ENCODE results near the gene ZNF343.

Gene ZNF343

DNA sequence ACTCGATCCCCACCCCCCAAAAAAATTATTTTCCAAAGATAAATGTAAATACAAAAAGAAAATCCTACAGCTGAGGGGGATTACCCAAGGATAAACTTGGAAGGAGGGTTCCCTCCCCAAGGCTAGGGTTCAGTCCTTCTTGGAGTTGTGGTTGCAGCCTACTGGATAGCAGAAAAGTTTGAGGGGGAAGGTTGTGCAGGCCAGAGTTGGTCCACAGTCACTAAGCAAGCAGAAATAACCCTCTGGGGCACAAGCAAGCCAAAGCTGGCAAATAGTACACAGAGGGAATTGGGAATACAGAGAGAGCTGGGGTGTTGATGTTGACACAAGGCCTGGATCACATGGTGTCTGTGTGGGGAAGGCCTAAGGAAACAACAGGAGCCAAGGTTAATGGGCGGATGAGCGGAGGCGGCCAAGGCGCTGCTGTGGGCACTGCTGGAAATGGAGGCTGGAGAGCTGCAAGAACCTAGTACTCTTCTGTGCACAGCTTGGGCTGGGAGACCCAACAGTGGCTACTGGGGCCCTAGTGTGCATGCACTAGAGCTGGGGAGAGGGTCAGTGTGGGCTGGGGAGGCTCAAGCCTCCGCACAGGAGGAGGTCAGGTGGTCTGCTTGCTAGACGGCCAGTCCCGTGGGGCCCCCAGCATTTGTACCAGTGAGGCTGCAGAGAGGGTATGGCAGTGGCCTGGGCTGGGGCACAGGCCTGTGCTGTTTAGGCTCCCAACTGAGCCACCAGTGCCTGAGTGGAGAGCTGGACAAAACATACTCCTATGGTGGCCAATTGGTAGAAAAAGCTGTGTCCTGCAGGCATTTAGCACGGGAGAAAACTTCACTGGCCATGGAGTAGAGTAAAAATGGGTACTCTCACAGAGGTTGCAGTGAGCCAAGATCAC, 32.6 kb downstream of the ZNF343 start:
- H3K9me3 ChIP-seq: no peaks in the 10 kb centered on the region
- H3K36me3 ChIP-seq (replicated peaks): no peaks in the 10 kb centered on the region; the same call in 1 of the 2 replicates
- in situ Hi-C loops (cut with MboI; ENCODE audit: low sequenced_read_pairs): no loop called here
- no peak overlapping the region for H3K4me3 ChIP-seq
- DNase-seq (ENCODE audit: low spot score in 2 of 2): no peak
- H3K27me3 ChIP-seq (ENCODE audit: low read depth): no peaks in the 10 kb centered on the region
- H3K4me1 ChIP-seq: peaks cover 11% of the 10 kb centered on the region

DNA sequence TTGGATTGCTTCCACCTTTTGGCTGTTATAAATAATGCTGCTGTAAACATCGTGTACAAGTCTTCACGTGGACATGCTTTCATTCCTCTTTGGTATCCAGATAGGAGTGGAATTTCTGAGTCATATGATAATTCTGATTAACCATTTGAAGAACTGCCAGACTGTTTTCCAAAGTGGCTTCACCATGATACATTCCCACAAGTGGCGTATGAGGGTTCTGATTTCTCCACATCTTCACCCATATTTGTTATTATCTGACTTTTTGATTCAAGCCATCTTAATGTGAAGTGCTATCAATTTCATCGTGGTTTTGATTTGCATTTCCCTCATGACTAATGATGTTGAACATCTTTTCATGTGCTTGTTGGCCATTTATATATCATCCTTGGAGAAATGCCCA, 35.2 kb downstream of the ZNF343 start:
- H3K9me3 ChIP-seq: no peaks in the 10 kb centered on the region
- no peak overlapping the region for H3K4me3 ChIP-seq
- no peak for DNase-seq (ENCODE audit: low spot score in 2 of 2)
- in situ Hi-C loops (cut with MboI; ENCODE audit: low sequenced_read_pairs): no loop called here
- H3K36me3 ChIP-seq (replicated peaks): peaks cover 18% of the 10 kb centered on the region
- H3K4me1 ChIP-seq: peaks cover 17% of the 10 kb centered on the region
- no peaks in the 10 kb centered on the region for H3K27me3 ChIP-seq (ENCODE audit: low read depth)

DNA sequence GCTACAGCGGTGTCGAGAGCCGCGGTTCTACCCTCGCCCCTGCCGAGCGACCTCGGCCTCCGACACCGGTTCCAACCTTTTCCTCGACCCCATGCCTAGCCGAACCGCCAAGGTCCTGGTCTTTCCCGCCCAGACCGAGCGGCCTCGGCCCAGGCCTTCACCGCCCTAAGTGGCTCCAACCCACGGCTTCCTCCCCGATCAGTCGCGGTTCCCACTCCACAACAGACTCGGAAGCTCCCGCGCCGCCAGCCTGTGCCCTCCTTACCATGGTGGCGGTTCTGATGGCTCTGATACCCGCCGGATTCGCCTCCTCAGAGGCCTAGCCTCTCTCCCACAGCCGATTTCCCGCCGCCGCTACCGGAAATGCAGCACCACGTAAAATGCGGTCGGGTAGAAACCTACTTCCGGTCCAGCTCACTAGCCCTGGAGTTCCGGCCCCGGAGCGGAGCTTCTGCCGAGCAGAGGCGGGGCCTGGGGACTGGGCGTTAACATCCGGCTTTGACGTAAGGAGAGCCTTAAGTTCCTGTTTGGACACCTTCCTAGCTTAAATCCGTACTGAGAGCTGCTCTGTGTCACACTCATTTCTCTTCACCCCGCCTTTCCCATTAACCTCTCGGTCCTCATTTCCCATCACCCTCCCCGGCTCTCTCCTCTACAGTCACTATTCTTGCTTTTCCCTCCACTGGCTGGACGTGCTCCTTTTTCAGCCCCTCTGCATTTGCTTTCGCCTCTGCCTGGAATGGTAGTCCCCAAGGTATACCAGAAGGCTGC, 38.1 kb downstream of the ZNF343 start, which contains the start of gene SNRPB:
SNRPB (minus strand) TSS at position 367 of the 771 bp plus-strand sequence; CDS start at position 268, 99 bp downstream.
- DNase-seq (ENCODE audit: low spot score in 2 of 2): peak; percentile 97 to 98
- Histone ChIP-seq H3K4me3 (peak within 1 kb of the TSS; percentile 95), H3K27me3 (ENCODE audit: low read depth) (no peaks in the 10 kb centered on the region), H3K36me3 (replicated peaks) (peaks cover 47% of the 10 kb centered on the region), H3K9me3 (no peaks in the 10 kb centered on the region), H3K4me1 (peaks cover 17% of the 10 kb centered on the region)
- in situ Hi-C loops (cut with MboI; ENCODE audit: low sequenced_read_pairs): no loop called here

DNA sequence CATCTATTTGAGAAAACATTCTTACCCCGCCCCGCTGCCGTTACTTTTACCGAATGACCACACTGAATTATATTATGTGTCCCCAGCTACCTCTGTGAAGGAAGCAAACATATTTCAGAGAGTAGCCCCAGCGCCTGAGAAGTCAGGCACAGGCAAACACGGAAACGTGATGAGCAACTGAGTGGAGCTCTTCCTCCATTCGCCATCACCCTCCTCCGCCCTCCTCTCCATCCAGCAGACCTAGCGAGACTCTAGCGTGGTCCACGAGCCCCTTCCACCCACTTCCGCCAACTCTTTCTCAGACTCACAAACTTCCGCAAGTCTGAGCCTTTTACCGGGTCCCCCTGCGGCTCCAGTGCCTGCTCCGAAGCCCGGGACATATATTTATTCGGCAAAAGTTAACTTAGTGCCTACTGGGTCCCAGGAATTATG, 38.7 kb downstream of the ZNF343 start:
- DNase-seq (ENCODE audit: low spot score in 2 of 2): peak; percentile 33 to 67
- Histone ChIP-seq H3K4me3 (peak overlapping the region; percentile 95), H3K9me3 (no peaks in the 10 kb centered on the region), H3K36me3 (replicated peaks) (peaks cover 53% of the 10 kb centered on the region), H3K27me3 (ENCODE audit: low read depth) (no peaks in the 10 kb centered on the region), H3K4me1 (peaks cover 13% of the 10 kb centered on the region)
- in situ Hi-C loops (cut with MboI; ENCODE audit: low sequenced_read_pairs): no loop called here

DNA sequence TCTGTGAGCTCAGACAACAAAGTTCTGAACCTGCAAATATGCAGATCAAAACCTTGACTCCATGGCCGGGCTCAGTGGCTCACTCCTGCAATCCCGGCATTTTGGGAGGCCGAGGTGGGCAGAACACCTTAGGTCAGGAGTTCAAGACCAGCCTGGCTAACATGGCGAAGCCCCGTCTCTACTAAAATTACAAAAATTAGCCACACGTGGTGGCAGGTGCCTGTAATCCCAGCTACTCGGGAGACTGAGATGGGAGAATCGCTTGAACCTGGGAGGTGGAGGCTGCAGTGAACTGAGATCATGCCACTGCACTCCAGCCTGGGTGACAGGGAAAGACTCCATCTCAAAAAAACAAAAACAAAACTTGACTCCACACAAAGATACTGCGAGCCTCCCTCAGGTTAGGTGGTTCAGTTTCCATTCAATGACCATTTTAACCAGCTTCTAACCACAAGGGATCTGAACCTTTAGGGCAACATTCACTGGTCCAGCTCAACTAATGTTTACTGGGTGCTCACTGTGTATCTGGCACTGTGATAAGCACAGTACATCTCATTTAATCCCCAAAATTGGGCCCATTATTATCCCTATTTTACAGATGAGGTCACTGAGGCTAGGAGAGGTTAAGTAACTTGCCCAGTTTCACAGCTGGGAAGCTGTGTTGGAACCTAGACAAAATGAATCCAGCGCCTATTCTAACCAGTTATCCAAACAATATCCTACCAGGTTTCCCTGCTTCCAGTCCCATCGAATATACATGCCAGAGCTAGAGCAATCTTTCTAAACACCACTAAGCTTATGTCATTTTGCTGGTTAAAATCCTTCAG, 39.9 kb downstream of the ZNF343 start:
- Histone ChIP-seq H3K4me1 (peaks cover 9% of the 10 kb centered on the region), H3K27me3 (ENCODE audit: low read depth) (no peaks in the 10 kb centered on the region), H3K9me3 (no peaks in the 10 kb centered on the region), H3K4me3 (peak overlapping the region; percentile 95), H3K36me3 (replicated peaks) (peaks cover 65% of the 10 kb centered on the region)
- DNase-seq (ENCODE audit: low spot score in 2 of 2): no peak
- in situ Hi-C loops (cut with MboI; ENCODE audit: low sequenced_read_pairs): no loop called here

DNA sequence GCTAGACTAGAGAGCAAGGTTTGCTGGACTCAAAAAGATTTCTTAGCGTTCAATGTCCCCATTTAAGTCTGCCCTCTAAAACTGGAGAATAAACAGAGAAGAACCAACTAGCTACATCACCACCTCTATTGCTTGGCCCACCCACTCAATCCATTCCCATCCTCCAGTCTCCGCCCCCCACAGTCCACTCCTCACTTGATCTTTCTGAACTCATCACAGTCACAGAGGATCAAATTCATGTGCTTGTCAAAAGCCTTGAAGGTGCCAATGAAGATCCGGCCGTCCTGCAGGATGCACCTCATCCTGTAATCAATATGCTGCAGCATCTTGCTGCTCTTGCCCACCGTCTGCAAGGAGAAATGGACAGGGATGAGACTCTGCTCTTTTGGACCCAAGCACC, 41.3 kb downstream of the ZNF343 start:
- in situ Hi-C loops (cut with MboI; ENCODE audit: low sequenced_read_pairs): no loop called here
- no peak for DNase-seq (ENCODE audit: low spot score in 2 of 2)
- Histone ChIP-seq H3K4me3 (no peak overlapping the region), H3K4me1 (peaks cover 9% of the 10 kb centered on the region), H3K9me3 (no peaks in the 10 kb centered on the region), H3K27me3 (ENCODE audit: low read depth) (no peaks in the 10 kb centered on the region), H3K36me3 (replicated peaks) (peaks cover 79% of the 10 kb centered on the region)

DNA sequence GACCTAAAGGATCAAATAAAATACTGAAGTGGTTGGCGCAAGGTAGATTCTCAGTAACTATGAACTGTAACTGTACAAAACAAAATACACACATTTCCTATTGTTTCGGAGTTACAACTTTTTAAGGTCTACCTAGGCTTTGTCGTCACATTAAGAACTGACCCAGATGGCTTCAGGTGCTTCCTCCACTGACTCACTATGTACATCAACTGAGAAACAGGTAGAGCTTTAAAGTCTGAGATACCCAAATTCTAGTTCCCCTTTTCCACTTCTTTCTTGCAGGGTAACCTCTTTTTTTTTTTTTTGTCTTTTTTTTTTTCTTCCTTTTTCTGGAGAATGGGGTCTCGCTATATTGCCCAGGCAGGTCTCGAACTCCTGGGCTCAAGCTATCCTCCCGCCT, 43.6 kb downstream of the ZNF343 start:
- in situ Hi-C loops (cut with MboI; ENCODE audit: low sequenced_read_pairs): no loop called here
- peaks cover 99% of the 10 kb centered on the region for H3K36me3 ChIP-seq (replicated peaks)
- no peaks in the 10 kb centered on the region for H3K9me3 ChIP-seq

DNA sequence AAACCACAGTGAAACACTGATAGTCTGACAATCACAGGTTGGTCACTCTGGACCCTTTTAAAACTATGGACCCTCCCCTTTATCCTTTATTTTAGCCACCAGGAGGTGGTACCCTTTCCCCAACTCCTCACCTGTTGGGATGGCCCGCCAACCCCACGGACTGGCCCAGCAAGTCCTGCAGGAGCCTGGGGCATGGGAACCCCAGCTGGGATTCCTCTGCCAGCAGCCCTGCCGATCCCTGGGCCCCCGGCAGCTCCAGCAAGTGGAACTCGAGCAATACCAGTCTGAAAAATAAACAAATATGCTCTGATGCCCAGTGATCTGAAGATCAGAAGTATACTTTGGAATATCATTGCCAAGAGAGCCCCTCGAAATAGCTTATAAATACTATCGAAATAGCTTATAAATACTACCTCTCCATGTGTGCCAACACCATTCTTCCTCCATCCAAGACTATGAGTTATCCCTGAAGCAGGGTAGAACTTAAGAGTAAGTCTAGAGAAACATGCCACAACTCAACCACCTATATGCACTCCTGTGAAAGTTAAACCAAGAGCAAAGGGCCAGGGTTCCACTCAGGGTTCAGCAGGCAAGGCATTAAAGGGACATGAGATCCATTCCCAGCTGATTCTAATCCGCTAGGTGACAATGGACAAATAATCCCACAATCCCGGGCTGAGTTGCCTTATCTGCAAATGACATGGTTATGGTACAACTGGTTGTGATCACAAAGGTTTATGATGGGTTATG, 44.9 kb downstream of the ZNF343 start:
- in situ Hi-C loops (cut with MboI; ENCODE audit: low sequenced_read_pairs): no loop called here
- H3K4me3 ChIP-seq: no peak overlapping the region
- peaks cover 93% of the 10 kb centered on the region for H3K36me3 ChIP-seq (replicated peaks)
- no peak for DNase-seq (ENCODE audit: low spot score in 2 of 2)
- no peaks in the 10 kb centered on the region for H3K9me3 ChIP-seq
- H3K4me1 ChIP-seq: no peaks in the 10 kb centered on the region
- H3K27me3 ChIP-seq (ENCODE audit: low read depth): no peaks in the 10 kb centered on the region

More for the DNA sequence above, 43.6 kb downstream of the ZNF343 start:
- no peaks in the 10 kb centered on the region for H3K27me3 ChIP-seq (ENCODE audit: low read depth)
- peaks cover 4% of the 10 kb centered on the region; the same call in 1 of the 2 replicates for H3K4me1 ChIP-seq
- no peak overlapping the region for H3K4me3 ChIP-seq
- DNase-seq (ENCODE audit: low spot score in 2 of 2): no peak

DNA sequence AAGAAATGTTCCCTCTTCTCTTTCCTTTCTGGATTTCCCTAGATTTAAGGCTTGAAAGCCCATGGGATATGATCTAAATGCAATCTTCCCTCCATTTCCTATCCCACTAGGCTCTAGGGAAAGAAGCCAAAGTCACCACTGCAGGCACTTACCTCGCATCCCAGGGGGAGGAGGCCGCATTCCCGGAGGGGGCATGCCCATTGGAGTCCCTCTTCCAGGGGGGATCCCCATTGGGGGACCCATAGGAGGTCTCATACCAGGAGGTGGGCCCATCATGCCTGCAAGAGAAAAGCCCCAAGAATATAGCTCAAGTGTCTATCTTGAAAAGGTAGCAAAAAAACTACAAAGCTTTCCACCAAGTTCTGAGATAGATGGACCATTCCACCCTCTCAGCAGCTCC, 46.2 kb downstream of the ZNF343 start:
- no peaks in the 10 kb centered on the region for H3K9me3 ChIP-seq
- H3K4me1 ChIP-seq: no peaks in the 10 kb centered on the region
- DNase-seq (ENCODE audit: low spot score in 2 of 2): no peak
- H3K36me3 ChIP-seq (replicated peaks): peaks cover 81% of the 10 kb centered on the region
- no peak overlapping the region for H3K4me3 ChIP-seq
- in situ Hi-C loops (cut with MboI; ENCODE audit: low sequenced_read_pairs): no loop called here
- no peaks in the 10 kb centered on the region for H3K27me3 ChIP-seq (ENCODE audit: low read depth)

DNA sequence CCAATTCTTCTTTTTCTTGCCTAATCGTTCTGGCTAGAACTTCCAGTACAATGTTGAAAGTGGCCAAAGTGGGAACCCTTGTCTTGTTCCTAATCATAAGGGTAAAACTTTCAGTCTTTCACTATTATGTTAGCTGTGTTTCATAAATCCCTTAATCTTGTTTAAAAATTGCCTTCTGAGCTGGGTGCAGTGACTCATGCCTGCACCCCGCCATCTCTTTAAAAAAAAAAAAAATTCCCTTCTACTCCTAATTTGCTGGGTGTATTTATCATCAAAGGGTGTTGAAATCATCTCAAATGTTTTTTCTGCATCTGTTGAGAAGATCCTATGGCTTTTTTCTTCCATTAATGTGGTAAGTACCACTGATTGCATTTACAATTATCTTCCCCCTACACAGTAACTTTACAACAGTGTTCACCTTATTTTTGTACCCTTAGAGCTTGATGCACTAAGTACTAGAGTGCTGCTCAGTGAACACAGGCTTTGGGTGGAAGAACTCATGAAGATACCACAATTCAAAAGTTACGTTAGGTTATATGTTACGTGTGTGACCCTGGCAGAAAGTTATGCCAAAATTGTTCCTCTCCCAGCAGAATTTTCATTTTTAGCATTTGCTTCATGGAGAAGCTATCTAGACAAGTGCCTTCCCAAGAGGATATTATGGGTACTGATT, 47.8 kb downstream of the ZNF343 start:
- no peak overlapping the region for H3K4me3 ChIP-seq
- in situ Hi-C loops (cut with MboI; ENCODE audit: low sequenced_read_pairs): no loop called here
- H3K9me3 ChIP-seq: no peaks in the 10 kb centered on the region
- DNase-seq (ENCODE audit: low spot score in 2 of 2): no peak
- peaks cover 68% of the 10 kb centered on the region for H3K36me3 ChIP-seq (replicated peaks)
- no peaks in the 10 kb centered on the region for H3K4me1 ChIP-seq
- no peaks in the 10 kb centered on the region for H3K27me3 ChIP-seq (ENCODE audit: low read depth)

DNA sequence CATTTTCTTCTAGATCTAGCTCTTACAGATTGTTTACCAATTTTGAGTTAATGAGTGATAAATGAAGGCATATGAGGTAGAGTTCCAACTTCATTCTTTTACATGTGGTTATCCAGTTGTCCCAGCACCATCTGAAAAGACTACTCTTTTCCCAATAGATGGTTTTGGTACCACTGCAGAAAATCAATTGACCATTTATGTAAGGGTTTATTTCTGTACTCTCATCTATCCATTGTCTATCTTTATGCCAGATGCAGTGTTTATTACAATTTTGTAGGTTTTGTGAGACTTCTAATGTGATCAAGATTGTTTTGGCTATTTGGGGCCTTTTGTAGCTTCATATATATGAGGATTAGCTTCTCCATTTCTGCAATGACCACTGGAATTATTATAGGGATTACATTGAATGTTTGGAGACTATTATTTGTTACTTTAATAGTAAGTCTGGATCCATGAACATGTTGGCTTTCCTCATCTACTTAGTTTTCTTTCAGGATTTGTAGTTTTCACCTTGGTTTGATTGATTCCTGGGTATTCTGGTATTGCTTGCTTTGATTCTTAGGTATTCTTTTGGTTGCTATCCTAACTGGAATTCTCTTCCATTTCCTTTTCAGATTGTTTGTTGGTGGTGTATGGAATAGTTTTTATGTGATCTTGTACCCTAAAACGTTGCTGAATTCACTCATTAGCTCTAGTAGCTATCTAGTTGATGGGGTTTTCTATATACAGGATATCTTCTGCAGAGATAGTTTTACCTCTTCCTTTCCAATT, 48.5 kb downstream of the ZNF343 start:
- Histone ChIP-seq H3K4me3 (no peak overlapping the region), H3K36me3 (replicated peaks) (peaks cover 60% of the 10 kb centered on the region), H3K9me3 (no peaks in the 10 kb centered on the region), H3K4me1 (no peaks in the 10 kb centered on the region), H3K27me3 (ENCODE audit: low read depth) (no peaks in the 10 kb centered on the region)
- no peak for DNase-seq (ENCODE audit: low spot score in 2 of 2)
- in situ Hi-C loops (cut with MboI; ENCODE audit: low sequenced_read_pairs): no loop called here

DNA sequence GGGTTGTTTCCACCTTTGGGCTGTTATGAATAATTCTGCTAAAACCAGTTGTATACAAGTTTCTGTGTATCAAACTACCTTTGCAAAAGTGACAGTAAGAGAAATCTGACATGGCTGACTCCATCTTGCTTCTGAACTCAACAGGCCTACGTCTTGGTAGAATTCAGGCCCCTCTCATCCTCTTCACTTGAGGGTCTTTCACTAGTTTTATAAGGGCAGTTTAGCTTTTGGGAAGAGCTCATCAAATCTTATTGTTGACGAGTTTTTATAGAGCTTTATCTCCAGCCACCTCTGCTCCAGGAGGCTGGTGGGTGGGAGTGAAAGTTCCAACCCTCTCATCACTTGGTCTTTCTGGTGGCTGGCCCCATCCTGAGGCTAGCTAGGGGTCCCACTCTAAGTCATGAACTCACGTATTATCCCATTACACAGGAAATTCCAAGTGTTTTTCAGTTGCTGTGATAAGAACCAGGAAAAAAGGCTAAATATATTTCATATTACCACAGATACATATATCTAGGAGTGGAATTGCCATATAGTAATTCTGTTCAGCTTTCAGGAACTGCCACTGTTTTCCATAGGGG, 49.7 kb downstream of the ZNF343 start:
- DNase-seq (ENCODE audit: low spot score in 2 of 2): no peak
- no peaks in the 10 kb centered on the region for H3K4me1 ChIP-seq
- no peak overlapping the region for H3K4me3 ChIP-seq
- no peaks in the 10 kb centered on the region for H3K27me3 ChIP-seq (ENCODE audit: low read depth)
- H3K9me3 ChIP-seq: no peaks in the 10 kb centered on the region
- H3K36me3 ChIP-seq (replicated peaks): peaks cover 49% of the 10 kb centered on the region
- in situ Hi-C loops (cut with MboI; ENCODE audit: low sequenced_read_pairs): no loop called here

All from HAP-1 (cell line).